PFSK-1 (cell line): Measurements from ENCODE around the gene AP4M1.

Experiments used
- POLR2AphosphoS5 ChIP-seq: IDR thresholded peaks from 2 replicates; pipeline ENCODE4 v1.6.1; 2012; ENCODE audit warnings: low read depth, mild to moderate bottlenecking, control low read depth, low read length, moderate library complexity
- TAF1 ChIP-seq: IDR thresholded peaks from 2 replicates; pipeline ENCODE4 v1.6.1; 2012; ENCODE audit warnings: low read length, control low read depth, borderline replicate concordance; ENCODE audit not compliant: insufficient read depth

- TF ChIP-seq TAF1 (no peak), POLR2AphosphoS5 (no peak)
These were observed 30.3 kb upstream of the AP4M1 start for GRCh38 chr7:100071018-100071723.
